HG03565 (cell line): ENCODE data around the gene PRAMEF27.
"Not testable (repeated sequence)": the region's sequence is repeated elsewhere in the genome, so short reads cannot be mapped to it uniquely, and the experiment has no call there.

Experiments used
- ATAC-seq: cut with Tn5 transposase; IDR thresholded peaks from one replicate; pipeline ENCODE4 v1.9.1; 2021; ENCODE audit warnings: mild to moderate bottlenecking, moderate library complexity; ENCODE audit not compliant: unreplicated experiment

Gene PRAMEF27

DNA sequence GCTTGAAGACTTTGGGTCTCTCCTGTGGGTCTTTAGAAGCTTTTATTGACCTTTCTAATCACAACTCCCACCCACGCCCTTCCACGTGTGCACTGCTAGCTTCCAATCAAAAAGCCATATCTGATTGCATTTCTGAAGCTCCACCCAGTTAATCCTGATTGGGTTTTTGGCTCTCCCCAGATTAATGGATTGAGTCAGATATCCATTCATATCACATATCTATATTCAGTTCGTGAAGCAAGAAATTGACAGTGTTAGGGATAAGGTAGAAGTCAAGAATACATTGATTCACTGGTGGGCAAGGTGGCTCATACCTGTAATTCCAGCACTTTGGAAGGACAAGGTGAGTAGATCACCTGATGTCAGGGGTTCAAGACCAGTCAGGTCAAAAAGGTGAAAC lies at the start of gene PRAMEF27:
TSS of gene PRAMEF27 (minus strand) at position 101 of the 400 bp plus-strand sequence. CDS start 2,916 bp downstream, outside the sequence.
- ATAC-seq, result not testable (repeated sequence)

DNA sequence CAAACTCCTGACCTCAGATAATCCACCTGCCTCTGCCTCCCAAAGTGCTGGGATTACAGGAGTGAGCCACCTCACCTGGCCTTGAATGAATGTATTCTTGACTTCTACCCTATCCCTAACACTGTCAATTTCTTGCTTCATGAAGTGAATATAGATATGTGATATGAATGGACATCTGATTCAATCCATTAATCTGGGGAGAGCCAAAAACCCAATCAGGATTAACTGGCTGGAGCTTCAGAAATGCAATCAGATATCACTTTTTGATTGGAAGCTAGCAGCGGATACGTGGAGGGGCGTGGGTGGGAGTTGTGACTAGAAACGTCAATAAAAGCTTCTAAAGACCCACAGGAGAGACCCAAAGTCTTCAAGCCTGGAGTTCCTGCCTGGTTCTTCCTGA lies 14.1 kb upstream of the PRAMEF27 start, which contains the start of gene PRAMEF25:
TSS of gene PRAMEF25 (plus strand) at position 301 of the 400 bp plus-strand sequence. CDS start 2,920 bp downstream, outside the sequence.
- ATAC-seq, result not testable (repeated sequence)

GRCh38 chr1:13019846-13020245 lies 36.5 kb downstream of the PRAMEF27 start:
- ATAC-seq, result not testable (repeated sequence)

DNA sequence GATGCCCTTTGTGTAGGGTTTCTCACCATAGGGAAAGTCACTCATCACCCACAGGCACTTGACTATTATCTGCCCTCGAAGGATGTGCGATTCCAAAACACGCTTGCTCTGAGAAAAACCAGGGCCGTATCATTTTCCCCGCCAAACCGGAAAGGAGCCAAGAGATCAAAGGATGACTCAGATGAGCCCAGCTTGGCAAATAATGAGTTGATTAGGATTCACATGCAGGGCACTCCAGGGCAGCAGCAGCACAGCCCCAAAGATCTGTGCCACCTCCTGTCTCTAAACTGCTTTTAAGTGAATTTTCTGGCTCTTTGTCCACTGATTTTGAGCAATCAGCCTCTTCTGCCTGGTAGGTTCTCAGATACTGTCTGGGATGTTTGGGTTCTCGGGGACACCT lies 44.4 kb downstream of the PRAMEF27 start:
- ATAC-seq, result not testable (repeated sequence)

DNA sequence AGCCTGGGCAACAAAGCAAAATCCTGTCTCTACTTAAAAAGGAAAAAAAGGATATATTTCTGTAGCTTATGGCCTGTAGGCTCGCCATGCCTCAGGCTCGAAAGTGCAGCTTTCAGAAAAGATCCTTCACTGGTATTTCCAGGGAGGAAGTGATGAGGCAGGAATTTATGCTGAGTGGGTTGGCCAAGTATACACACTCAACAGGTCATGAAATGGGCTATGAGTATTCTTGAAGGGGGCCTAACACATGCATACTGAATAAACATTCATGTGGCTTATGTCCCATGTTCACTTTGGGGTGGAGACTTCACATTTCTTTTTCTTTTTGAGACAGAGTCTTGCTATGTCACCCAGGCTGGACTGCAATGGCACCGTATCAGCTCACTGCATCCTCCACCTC lies 47.0 kb downstream of the PRAMEF27 start:
- ATAC-seq, result not testable (repeated sequence)

DNA sequence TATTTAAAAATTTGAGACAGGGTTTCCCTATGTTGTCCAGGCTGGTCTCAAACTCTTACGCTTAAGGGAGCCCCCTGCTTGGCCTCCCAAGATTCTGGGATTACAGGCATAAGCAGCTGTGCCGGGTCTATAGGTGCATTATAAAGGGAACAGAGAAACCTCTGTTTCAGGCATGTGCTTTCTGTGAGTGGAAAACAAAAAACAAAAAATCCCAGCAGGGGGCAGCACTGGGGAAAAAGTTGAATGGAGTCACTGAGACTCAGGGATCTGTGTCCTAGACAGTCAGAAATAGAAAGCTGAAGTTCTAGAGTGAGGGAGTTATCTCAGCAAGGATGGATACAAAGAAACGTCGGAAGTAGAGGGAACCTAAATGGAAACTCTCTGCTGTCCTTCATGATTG lies 50.6 kb downstream of the PRAMEF27 start:
- not testable (repeated sequence) for ATAC-seq
